PC-9 (cell line): ENCODE results near the gene CD300LB.

Experiments used
- CTCF ChIP-seq: fragments of 200-600 bp; sonication (generic); conservative IDR thresholded peaks from 2 replicates; pipeline ENCODE4 v1.6.1; 2017; ENCODE audit warnings: mixed run types, antibody characterized with exemption, mild to moderate bottlenecking, moderate library complexity
- EZH2 ChIP-seq: fragments of 200-600 bp; sonication (generic); IDR thresholded peaks from 2 replicates; pipeline ENCODE4 v1.8.0; 2017; ENCODE audit warnings: antibody characterized with exemption, low read depth

- no peak for TF ChIP-seq CTCF
- no peak for TF ChIP-seq EZH2
Measured at GRCh38 chr17:74508156-74508555, 23.1 kb downstream of the CD300LB start.
